ENCODE measurements around the gene DPP7.
"Not testable (repeated sequence)": the region's sequence is repeated elsewhere in the genome, so short reads cannot be mapped to it uniquely, and the experiment has no call there.

DPP7 gene

DNA sequence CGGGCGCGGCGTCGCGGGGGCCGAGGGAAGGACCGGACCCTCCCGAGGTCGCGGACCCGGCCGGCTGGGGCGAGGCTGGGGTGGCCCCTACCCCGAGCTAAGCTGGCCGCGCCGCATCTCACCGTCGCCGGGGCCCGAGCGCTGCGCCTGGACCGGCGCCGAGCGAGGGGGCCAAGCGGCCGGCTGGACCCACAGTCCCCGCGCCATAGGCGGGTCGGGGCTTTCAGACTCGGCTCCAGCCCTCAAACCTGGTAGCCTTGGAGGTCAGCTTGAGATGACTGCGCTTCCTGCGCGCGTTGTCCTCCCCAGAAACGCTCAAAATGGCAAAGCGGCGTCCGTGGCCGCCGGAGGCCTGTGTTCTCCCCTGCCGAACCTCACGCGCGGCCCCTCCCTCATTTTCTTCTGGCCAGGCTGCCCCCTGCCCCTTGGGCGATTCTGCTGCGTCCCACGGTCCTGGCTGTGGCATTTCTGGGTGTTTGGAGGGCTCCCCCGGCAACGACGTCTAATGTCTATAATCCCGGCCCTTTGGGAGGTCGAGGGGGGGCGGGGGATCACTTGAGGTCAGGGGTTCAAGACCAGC is 15.7 kb upstream of the DPP7 start:
- in situ Hi-C loops (cut with MboI; ENCODE audit: low sequenced_read_pairs), result no loop called here

DNA sequence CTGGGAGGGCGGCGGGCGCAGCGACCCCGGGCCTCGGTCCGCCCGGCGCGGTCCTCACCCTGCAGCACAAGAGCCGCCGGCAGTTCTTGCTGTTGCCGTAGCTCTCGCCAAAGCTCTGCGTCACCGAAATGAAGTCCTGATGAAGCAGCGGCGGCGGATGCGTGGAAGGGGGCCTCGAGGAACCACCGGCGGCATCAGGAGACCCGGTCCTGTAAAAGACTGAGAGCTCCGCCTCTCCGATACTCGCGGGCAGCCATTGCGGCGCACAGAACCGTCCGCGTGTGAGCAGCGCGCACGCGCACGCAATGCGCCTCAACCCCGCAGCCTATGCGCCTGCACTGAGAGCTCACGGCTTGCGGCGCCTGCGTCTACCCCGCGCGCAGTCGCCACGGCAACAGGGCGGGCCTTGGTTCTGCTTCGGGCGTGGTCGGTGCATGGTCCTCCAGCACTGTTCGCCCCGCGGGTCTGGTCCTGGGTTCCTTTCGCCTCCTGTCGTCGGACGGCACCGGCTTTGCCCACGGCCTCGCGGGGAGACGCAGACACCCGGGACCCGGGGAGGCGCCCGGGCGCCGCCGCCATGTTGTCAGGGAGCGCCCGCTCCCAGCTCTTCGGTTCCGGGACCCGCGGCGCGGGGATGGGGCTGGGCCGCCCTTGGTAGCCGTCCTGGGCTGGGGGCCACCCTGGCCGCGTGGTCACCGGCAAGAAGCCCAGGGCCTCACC is 15.1 kb upstream of the DPP7 start:
- in situ Hi-C loops (cut with MboI; ENCODE audit: low sequenced_read_pairs), result loop anchor here (10.0 kb wide), 1 partner anchor 95 kb away; the partner anchor contains the start of genes CYSRT1, RNF208 and RNF224

DNA sequence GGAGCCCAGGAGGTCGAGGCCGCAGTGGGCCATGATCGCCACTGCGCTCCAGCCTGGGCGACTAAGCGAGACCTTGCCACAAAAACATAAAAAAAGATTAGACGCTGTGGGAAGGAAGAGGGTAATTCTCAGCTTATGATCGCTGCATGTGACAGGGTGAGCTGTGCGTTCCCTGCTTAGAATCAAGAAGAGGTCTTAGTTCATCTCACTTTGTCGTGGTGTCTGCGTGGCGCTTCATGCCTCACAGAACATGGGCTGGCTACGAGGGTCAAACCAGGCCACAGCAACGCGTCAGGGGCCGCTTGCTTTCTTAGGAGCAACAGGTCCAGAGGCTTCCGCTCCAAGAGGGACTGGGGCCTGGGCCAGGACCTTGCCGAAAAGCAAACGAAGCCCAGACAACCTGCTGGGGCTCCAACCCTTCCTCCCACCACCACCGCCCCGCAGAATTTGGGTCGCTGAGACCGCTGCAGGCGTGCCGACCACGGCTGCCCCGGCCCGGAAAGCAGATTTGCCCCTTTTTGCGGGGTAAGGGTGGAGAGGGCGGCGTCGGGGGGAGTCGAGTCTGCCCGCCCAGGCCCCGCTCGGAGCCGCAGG is 14.4 kb upstream of the DPP7 start:
- in situ Hi-C loops (cut with MboI; ENCODE audit: low sequenced_read_pairs), result loop anchor here (10.0 kb wide), 1 partner anchor 96 kb away; the partner anchor contains the start of genes CYSRT1, RNF208 and RNF224

DNA sequence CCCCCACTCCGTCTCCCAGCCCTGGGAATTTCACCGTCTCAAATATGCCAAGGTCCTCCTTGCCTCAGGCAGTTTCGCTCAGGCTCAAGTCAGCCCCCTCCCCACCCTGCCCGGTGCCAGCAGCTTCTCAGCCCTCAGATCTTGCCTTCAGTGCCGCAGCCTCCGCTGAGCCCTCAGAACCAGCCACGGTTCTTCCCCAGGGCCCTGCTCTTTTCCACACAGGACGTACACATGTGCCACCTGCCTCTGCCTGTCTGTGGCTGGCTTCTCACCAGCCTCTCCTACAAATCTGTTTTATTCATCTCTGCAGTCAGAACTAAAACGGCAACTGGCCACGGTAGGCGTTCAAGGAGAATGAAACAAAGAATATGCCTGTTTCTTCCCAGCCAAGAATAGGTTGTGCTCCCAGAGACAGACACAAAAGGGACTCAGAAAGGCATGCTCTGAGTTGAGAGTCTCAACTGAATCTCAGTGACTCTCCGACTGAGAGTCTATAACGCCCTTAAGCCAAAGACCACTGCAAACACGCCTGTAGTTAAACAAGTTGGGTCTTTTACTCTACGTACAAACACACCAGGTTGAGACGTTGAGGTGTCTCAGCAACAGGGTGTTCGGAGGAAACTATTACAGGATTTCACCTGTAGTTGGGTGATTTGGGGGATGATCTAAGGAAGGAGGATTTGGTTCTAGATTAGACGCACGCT is 13.8 kb upstream of the DPP7 start:
- in situ Hi-C loops (cut with MboI; ENCODE audit: low sequenced_read_pairs), result loop anchor here (10.0 kb wide), 1 partner anchor 96 kb away; the partner anchor contains the start of genes CYSRT1, RNF208 and RNF224

DNA sequence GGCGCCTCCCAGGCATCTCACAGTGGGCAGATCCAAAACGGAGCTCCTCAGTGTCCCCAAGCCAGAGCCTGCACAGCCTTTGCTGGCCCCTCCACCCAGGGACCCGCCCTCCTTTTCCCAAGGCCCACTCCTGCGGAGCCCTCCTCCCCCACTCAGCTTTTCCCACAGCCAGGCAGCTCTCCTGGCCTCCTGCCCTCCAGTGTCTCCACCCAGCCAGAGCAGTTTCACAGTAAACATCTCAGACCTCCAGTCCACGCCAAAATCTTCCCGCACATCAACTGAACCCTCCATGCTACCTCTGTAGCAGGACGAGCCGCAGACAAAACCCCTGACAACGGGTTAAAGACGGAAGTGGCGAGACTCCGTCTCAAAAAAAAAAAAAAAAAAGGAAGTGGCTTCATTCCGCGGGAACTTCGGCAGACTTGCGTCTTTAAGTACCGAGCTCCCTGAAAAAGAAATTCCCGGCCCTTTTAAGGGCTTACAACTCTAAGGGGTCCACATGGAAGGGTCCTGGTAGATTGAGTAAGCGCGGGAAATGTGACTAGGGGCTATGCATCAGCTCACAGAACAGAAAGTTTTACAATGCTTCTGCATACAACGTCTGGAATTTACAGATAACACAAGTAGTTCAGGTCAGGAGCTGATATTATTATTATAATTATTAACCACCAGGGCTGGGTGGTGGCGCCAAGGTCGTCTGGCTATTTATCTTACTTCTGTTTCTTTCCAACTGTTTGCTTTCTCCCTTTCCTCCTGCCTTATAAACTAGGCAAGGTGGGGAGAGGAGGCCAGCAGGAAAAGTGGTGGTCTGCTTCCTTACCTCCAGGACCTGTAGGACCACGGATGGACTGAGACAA is 13.0 kb upstream of the DPP7 start:
- in situ Hi-C loops (cut with MboI; ENCODE audit: low sequenced_read_pairs), result loop anchor here (10.0 kb wide), 1 partner anchor 97 kb away; the partner anchor contains the start of genes CYSRT1, RNF208 and RNF224

DNA sequence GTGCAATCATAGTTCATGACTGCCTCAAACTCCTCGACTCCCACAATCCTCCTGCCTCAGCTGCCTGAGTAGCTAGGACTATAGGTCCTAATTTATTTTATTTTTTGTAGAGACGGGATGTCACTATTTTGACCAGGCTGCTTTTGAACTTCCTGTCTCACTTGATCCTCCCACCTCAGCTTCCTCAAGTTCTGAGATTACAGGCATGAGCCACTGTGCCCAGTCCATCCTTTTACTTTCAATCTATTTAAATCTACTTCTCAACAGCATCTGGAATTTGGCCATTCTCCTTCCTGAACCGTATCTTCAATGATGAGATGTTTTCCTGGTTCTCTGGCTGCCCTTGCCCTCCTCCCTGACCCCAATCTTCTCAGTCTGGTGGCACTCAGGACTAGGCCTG is 12.3 kb upstream of the DPP7 start:
- in situ Hi-C loops (cut with MboI; ENCODE audit: low sequenced_read_pairs), result loop anchor here (10.0 kb wide), 1 partner anchor 98 kb away; the partner anchor contains the start of genes CYSRT1, RNF208 and RNF224

DNA sequence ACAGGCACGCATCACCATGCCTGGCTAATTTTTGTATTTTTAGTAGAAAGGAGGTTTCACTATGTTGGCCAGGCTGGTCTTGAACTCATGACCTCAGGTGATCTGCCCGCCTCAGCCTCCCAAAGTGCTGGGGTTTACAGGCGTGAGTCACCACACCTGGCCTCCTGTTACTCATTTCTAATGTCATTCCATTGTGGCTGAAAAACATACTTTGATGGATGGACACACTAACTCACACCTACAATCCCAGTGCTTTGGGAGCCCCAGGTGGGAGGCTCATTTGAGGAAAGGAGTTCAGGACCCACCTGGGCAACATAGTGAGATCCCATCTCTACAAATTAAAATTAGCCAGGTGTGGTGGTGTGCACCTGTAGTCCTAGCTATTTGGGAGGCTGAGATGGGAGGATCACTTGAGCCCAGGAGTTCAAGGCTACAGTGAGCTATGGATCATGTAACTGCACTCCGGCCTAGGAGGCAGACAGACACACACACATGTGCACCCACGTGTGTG is 9.5 kb upstream of the DPP7 start:
- in situ Hi-C loops (cut with MboI; ENCODE audit: low sequenced_read_pairs), result loop anchor here (10.0 kb wide), 1 partner anchor 101 kb away; the partner anchor contains the start of genes CYSRT1, RNF208 and RNF224

DNA sequence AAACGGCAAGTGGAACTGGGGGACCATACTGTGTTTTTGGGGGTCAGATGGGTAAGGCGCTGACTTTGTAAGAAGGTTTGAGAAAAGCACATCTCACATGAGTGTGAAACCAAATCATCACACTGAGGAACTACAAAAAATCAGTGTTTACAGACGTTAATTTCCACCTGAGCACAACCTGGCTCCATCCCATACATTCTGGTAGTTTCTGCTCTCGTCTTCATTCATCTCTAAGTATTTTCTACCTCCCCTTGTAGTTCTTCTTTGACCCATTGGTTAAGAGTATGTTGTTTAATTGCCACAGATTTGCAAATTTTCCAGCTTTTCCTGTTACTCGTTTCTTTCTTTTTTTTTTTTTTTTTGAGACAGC is 8.9 kb upstream of the DPP7 start:
- in situ Hi-C loops (cut with MboI; ENCODE audit: low sequenced_read_pairs), result loop anchor here (10.0 kb wide), 1 partner anchor 101 kb away; the partner anchor contains the start of genes CYSRT1, RNF208 and RNF224

DNA sequence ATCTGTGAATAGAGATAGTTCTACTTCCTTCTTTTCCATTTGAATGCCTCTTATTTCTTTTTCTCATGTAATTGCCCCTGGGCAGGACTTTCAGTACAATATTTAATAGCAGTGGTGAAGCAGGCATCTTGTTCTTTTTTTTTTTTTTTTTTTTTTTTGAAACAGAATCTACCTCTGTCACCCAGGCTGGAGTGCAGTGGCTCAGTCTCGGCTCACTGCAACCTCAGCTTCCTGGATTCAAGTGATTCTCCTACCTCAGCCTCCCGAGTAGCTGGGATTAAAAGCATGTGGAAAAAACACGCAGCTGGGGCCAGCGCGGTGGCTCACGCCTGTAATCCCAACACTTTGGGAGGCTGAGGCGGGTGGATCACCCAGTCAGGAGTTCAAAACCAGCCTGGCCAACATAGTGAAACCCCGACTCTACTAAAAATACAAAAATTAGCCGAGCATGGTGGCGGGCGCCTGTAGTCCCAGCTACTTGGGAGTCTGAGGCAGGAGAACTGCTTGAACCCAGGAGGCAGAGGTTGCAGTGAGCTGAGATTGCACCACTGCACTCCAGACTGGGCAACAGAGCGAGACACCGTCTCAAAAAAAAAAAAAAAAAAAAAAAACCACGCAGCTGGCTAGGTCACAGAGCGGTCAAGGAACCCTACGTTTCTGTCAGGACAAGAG is 8.4 kb upstream of the DPP7 start:
- in situ Hi-C loops (cut with MboI; ENCODE audit: low sequenced_read_pairs), result loop anchor here (10.0 kb wide), 1 partner anchor 102 kb away; the partner anchor contains the start of genes CYSRT1, RNF208 and RNF224

DNA sequence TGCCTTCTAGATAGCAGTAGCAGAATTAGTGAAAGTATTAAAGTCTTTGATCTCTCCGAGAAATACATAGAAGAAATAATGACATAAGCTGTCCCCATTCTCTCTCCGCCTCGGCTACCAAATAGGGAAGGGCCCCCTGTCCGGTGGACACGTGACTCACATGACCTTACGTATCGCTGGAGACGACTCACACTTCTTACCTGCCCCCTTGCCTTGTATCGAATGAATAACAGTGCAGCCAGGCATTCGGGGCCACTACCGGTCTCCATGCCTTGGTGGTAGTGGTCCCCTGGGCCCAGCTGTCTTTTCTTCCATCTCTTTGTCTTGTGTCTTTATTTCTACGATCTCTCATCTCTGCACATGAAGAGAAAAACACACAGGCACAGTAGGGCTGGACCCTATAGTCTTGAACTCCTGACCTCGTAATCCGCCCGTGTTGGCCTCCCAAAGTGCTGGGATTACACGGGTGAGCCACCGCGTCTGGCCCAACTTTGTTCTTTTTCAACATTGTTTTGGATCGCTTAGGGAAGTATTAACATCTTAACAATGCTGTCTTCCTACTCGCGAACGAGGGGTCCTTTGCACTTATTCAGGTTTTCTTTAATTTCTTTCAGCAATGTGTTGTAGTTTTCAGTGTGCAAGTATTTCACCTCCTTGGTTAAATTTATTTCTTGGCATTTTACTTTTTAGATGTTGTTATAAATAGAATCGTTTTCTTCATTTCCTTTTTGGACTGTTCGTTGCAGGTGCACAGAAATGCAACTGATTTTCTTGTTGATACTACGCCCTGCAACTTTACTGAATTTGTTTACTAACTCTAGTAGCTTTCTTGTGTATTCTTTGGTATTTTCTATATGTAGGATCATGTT is 7.6 kb upstream of the DPP7 start:
- in situ Hi-C loops (cut with MboI; ENCODE audit: low sequenced_read_pairs), result loop anchor here (10.0 kb wide), 1 partner anchor 103 kb away; the partner anchor contains the start of genes CYSRT1, RNF208 and RNF224

DNA sequence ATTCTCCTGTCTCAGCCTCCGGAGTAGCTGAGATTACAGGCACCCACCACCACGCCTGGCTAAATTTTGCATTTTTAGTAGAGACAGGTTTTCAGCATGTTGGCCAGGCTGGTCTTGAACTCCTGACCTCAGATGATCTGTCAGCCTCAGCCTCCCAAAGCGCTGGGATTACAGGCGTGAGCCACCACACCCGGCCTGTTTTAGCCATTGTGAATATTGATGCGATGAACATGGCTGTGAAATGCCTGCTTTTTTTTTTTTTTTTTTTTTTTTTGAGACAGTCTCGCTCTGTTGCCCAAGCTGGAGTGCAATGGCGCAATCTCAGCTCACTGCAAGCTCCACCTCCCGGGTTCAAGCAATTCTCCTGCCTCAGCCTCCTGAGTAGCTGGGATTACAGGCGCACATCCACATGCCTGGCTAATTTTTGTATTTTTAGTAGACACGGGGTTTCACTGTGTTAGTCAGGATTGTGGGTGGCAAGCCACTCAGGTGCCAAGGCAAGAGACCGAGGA is 3.6 kb upstream of the DPP7 start:
- in situ Hi-C loops (cut with MboI; ENCODE audit: low sequenced_read_pairs), result not testable (repeated sequence)

DNA sequence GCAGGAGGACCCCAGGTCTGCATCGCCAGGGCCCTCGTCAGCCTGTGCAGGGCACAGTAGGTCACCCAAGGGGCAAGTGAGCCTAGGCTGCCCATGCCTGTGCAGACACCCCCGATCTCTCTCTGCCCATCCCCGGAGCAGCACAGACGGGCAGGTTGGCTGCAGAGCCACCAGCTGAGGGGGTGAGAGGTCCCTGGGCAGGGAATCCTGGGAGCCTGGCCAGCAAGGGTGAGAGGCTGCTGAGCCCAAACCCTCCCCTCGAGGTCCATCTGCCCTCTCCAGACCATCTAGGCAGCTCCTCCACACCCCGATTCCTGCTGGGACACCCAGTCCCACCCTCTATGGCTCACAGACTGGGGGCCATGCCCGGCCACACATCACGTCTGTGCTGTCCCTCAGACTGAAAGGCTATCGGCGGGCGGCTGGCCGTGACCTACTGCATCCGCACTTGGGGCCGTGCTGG is 2.8 kb upstream of the DPP7 start:
- in situ Hi-C loops (cut with MboI; ENCODE audit: low sequenced_read_pairs), result no loop called here

DNA sequence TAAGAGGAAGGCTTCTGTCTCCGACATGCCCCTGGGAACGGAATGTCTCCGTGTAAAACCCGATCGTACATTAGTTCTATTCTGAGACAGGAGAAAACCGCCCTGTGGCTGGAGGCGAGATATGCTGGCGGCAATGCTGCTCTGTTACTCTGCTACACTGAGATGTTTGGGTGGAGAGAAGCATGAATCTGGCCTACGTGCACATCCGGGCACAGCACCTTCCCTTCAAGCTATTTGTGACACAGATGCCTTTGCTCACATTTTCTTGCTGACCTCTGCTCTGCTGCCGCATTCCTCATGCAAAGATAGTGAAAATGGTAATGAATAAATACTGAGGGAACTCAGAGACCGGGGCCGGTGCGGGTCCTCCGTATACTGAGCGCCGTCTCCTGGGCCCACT is 2.2 kb upstream of the DPP7 start:
- in situ Hi-C loops (cut with MboI; ENCODE audit: low sequenced_read_pairs), result no loop called here

DNA sequence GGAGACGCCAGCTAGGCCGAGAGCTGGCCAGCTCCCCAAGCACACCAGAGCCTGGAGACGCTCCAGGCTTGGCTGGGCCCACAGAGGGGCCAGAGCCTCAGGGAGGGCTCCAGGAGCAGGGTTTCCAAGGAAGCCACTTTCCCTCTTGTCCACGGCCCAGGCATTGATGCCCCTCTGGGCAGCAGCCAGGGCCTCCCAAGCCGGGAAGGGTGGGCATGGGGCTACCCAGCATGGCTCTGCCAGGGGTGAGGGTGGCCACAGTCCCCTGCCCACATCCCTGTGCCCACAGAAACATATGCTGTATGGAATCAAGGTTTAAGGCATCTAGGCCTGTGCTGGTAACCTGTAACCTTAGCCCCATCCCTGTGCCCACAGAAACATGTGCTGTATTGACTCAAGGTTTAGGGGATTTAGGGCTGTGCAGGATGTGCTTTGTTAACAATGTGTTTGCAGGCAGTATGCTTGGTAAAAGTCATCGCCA is 1.5 kb upstream of the DPP7 start:
- in situ Hi-C loops (cut with MboI; ENCODE audit: low sequenced_read_pairs), result no loop called here

DNA sequence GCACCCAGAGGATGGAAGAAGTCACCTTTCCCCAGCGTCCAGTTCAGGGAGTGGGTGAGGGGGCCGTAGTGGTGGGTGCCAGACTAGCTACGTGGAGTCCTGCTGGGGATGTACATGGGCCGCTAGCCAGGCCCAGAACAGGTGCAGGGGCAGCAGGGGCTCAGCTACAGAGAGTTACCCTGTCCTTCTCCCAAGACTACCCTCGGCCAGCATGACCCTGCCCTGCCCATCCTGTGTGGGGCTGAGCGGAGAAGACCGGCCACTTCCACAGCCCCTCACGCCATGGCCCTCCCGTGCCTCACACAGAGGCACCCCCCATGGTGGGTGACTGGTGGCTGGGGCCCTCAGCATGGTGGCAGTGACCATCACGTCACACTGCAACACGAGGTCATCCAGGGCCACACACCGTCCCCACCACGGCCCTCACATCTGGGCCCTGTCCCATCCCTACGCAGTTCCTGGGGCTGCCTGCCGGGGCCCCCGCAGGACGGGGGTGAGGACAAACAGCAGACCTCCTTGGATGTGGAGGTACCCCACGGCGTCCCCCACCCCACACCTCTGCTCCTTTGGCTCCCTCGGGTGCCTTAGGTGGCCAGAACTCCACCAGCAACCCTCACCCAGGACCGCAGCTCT is 977 bp upstream of the DPP7 start:
- in situ Hi-C loops (cut with MboI; ENCODE audit: low sequenced_read_pairs), result no loop called here

DNA sequence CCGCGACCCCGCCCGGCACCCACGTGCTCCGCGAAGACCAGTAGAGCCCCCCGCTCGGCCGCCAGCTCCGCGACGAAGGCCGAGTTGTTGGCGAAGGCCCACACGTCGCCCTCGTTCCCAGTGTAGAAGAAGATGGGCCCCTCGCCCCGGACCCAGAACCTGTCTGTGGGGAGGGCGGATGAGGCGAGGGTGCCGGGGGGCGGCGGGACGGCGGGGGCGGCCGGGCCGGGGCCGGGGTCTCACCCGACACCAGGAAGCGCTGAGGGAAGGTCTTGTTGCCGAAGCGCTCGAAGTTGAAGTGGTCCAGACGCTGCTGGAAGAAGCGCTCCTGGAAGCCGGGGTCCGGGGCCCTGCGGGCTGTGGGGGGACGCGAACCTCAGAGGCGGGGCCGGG is 317 bp downstream of the DPP7 start:
- in situ Hi-C loops (cut with MboI; ENCODE audit: low sequenced_read_pairs), result no loop called here

DNA sequence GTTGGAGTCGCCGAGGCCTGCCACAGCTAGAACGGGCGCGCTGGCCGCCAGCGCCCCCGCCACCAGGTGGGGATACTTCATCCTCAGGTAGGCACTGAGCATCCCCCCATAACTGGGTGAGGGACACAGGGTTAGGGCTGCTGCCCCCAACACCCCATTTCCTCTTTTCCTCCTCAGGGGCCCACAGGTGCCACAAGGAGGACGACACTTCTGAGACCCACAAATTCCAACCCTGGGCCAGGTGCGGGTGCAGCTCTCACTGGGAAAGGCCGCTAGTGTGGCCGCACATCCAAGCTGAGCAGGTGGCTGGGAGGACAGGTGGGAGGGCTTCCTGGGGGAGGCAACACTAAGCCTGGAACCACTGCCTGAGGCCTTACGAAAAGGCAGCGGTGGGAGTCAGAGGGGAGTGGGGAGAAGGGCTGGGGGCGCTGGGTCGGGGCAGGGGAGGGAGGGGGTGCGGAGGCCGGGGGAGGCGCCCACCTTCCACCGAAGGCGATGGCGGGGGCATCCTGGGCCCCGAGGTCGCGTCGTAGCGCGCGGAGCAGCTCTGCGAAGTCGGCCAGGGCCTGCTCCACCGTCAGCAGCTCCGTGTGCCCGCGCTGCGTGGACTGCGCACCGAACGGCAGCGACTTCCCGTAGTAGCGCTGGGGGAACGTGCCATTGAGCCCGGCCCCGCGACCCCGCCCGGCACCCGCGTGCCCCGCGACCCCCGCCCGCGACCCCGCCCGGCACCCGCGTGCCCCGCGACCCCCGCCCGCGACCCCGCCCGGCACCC is 961 bp downstream of the DPP7 start:
- in situ Hi-C loops (cut with MboI; ENCODE audit: low sequenced_read_pairs), result no loop called here
